ENCODE data around the gene SLC38A11.
"Not testable (repeated sequence)": the region's sequence is repeated elsewhere in the genome, so short reads cannot be mapped to it uniquely, and the experiment has no call there.

DNA sequence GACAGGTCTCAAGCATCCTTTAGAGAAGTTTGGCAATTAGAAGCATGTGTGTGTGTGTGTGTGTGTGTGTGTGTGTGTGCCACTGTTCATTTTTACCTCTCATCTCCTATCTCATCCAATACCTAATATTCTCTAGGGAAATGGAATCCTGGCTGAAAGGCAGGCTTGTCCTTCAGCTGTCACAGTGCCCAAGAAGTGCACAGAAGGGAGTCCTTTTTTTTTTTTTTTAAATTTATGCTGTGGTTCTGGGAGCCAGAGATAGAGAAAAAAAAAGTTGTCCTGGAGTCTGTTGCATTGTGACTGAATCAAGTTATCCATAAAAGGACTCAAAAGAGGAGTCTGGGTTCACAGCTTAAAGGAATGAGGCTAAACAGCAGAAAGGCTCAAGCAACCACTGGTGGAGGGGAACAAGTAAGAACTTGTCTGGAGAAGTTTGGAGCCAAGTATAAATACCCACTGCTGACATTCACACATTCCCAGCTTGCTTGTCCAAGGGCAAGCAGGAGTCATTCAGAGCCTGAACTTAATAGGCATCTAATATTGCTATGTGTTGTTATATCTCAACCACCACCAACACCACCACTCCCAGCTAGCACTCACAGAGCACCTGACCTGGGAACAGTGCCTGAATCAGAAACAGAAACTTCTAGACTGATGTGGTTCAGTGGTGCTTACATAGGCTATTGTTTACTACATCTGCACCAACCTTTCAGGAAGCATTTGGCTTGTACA lies 36.2 kb upstream of the SLC38A11 start:
- TF ChIP-seq, protein P1, sequence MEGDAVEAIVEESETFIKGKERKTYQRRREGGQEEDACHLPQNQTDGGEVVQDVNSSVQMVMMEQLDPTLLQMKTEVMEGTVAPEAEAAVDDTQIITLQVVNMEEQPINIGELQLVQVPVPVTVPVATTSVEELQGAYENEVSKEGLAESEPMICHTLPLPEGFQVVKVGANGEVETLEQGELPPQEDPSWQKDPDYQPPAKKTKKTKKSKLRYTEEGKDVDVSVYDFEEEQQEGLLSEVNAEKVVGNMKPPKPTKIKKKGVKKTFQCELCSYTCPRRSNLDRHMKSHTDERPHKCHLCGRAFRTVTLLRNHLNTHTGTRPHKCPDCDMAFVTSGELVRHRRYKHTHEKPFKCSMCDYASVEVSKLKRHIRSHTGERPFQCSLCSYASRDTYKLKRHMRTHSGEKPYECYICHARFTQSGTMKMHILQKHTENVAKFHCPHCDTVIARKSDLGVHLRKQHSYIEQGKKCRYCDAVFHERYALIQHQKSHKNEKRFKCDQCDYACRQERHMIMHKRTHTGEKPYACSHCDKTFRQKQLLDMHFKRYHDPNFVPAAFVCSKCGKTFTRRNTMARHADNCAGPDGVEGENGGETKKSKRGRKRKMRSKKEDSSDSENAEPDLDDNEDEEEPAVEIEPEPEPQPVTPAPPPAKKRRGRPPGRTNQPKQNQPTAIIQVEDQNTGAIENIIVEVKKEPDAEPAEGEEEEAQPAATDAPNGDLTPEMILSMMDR (conservative IDR thresholded peaks at IDR 0.05; ENCODE audit: low read depth, low read length) = not testable (repeated sequence)
- TF ChIP-seq EZH2 (IDR thresholded peaks at IDR 0.05; ENCODE audit: borderline replicate concordance, low read depth, low read length, poor library complexity, severe bottlenecking) = not testable (repeated sequence)

Measured in A673 (cell line).